ENCODE results near the gene TOMM20. TPM values are rescaled to one million over a fixed set of nuclear protein-coding genes. Genes with fewer than 3 reads are reported as not detected.

The TOMM20 gene
- total RNA-seq, 1 donor from 2014 or later = 99.0 TPM

DNA sequence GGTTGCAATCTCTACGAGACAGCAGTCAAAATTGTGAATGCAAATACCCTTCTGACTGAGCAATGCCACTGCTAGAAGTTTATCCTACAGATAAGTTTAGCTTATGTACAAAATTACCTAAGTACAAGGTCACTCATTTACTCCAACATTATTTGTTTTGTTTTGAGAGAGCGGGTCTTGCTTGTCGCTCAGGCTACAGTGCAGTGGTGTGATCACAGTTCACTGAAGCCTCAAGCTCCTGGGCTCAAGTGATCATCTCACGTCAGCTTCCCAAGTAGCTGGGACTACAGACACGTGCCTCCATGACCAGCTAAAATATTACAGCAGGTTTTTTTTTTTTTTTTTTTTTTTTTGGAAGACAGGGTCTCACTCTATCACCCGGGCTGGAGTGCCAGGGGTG lies 17.0 kb upstream of the TOMM20 start:
- no peak for FAIRE-seq
- TF ChIP-seq, protein P1, sequence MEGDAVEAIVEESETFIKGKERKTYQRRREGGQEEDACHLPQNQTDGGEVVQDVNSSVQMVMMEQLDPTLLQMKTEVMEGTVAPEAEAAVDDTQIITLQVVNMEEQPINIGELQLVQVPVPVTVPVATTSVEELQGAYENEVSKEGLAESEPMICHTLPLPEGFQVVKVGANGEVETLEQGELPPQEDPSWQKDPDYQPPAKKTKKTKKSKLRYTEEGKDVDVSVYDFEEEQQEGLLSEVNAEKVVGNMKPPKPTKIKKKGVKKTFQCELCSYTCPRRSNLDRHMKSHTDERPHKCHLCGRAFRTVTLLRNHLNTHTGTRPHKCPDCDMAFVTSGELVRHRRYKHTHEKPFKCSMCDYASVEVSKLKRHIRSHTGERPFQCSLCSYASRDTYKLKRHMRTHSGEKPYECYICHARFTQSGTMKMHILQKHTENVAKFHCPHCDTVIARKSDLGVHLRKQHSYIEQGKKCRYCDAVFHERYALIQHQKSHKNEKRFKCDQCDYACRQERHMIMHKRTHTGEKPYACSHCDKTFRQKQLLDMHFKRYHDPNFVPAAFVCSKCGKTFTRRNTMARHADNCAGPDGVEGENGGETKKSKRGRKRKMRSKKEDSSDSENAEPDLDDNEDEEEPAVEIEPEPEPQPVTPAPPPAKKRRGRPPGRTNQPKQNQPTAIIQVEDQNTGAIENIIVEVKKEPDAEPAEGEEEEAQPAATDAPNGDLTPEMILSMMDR (IDR thresholded peaks at IDR 0.05; ENCODE audit: insufficient read depth, low read length, severe bottlenecking) = no peak
- no peak overlapping the region for H3K4me3 ChIP-seq (ENCODE audit: low read depth, low read length)
- peaks cover 14% of the 10 kb centered on the region for H3K36me3 ChIP-seq (ENCODE audit: control insufficient read depth, insufficient read depth, low read length)
- no peaks in the 10 kb centered on the region for H3K27me3 ChIP-seq (ENCODE audit: control insufficient read depth, insufficient read depth, low read length)
- no peak for DNase-seq (ENCODE audit: low read depth)

DNA sequence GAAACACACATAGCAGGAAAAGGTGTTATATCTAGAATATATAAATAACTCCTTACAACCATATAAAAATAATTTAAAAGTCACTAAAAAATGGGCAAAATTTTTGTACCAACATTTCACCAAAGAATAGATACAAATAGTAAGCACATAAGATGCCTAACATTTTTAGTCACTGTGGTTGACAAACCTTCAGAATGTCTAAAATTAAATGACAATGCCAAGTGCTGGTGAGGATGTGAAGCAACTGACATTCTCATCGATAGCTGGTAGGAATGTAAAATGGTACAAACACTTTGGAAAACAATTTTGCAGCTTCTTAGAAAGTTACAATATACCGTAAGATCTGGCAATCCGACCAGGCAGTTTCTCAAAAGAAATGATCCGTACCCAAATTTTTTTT lies 14.4 kb upstream of the TOMM20 start:
- FAIRE-seq (no peak), DNase-seq (ENCODE audit: low read depth) (no peak)
- Histone ChIP-seq H3K4me3 (ENCODE audit: low read depth, low read length) (no peak overlapping the region), H3K36me3 (ENCODE audit: control insufficient read depth, insufficient read depth, low read length) (peaks cover 18% of the 10 kb centered on the region), H3K27me3 (ENCODE audit: control insufficient read depth, insufficient read depth, low read length) (no peaks in the 10 kb centered on the region)
- TF ChIP-seq, protein P1 (IDR thresholded peaks at IDR 0.05; ENCODE audit: insufficient read depth, low read length, severe bottlenecking) = no peak

DNA sequence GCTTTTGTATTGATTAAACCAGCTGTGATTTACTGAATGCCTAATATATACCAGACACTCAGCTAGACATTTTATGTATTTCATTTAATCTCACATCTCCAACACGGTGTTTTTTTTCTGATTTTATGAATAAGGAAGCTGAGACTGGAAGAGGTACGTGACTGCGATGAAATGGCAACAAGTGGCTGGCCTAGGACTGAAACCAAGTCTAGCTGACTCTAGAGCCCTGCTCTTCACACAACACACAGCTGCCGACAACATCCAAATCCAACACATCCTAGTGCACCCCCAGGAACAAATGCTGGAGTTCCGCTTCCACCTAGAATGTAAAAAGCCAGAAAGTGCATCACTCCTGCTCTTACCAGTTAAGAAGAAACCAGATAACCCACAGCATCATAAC lies 10.7 kb upstream of the TOMM20 start:
- TF ChIP-seq, protein P1 (IDR thresholded peaks at IDR 0.05; ENCODE audit: insufficient read depth, low read length, severe bottlenecking) = no peak
- DNase-seq (ENCODE audit: low read depth) (no peak), FAIRE-seq (no peak)
- Histone ChIP-seq H3K36me3 (ENCODE audit: control insufficient read depth, insufficient read depth, low read length) (peaks cover 21% of the 10 kb centered on the region), H3K27me3 (ENCODE audit: control insufficient read depth, insufficient read depth, low read length) (no peaks in the 10 kb centered on the region), H3K4me3 (ENCODE audit: low read depth, low read length) (no peak overlapping the region)

DNA sequence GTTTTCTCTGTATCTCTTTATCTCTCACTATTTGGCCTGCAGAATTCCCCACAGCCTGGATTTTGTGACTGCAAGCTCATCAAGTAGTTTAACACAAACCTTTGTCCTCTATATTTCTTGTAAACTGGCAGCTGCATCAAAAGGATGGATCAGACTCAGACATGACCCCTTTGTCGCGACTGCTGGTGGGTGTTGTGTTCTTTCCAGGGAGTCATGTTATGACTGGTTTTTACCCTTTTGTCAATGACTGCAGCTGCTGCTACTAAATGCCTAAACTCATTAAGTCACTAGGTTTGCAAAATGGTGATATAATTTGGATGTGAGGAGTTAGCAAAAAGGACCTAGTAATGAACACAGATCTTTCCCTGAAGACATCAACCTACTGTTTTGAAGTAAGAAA lies 10.2 kb upstream of the TOMM20 start:
- peaks cover 21% of the 10 kb centered on the region for H3K36me3 ChIP-seq (ENCODE audit: control insufficient read depth, insufficient read depth, low read length)
- no peak for FAIRE-seq
- H3K4me3 ChIP-seq (ENCODE audit: low read depth, low read length) = no peak overlapping the region
- TF ChIP-seq, protein P1 (IDR thresholded peaks at IDR 0.05; ENCODE audit: insufficient read depth, low read length, severe bottlenecking) = no peak
- no peak for DNase-seq (ENCODE audit: low read depth)
- no peaks in the 10 kb centered on the region for H3K27me3 ChIP-seq (ENCODE audit: control insufficient read depth, insufficient read depth, low read length)

DNA sequence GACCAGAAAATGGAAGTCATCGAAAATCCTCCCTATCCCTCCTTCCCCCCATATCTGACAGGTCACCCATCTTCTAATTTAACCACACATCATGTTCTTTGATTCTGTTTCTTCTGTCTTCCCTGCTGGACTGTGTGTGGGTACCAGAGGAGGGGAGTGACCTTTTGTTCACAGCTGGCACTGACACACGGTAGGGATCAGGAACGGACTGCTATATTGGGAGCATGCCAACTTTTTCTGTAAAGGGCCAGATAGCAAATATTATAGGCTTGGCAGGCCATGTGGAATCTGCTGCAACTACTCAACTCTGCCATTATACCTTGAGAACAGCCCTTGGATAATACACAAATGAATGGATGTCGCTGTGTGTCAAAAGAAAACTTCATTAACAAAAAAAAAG lies 7.5 kb upstream of the TOMM20 start:
- H3K36me3 ChIP-seq (ENCODE audit: control insufficient read depth, insufficient read depth, low read length) = peaks cover 19% of the 10 kb centered on the region
- no peak overlapping the region for H3K4me3 ChIP-seq (ENCODE audit: low read depth, low read length)
- TF ChIP-seq, protein P1 (IDR thresholded peaks at IDR 0.05; ENCODE audit: insufficient read depth, low read length, severe bottlenecking) = no peak
- FAIRE-seq (no peak), DNase-seq (ENCODE audit: low read depth) (no peak)
- H3K27me3 ChIP-seq (ENCODE audit: control insufficient read depth, insufficient read depth, low read length) = no peaks in the 10 kb centered on the region

DNA sequence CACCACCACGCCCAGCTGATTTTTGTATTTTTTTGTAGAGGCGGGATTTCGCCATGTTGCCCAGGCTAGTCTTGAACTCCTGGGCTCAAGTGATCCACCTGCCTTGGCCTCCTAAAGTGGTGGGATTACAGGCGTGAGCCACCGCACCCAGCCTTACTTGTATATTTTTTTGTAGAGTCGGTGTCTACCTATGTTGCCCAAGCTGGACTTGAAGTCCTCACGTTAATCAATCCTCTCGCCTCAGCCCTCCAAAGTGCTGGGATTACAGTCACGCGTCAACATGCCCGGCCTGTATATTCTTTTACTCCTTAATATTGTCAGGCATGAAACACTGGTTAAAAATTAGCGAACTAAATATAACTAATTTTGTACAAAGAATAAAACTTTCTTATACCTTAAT lies 5.5 kb upstream of the TOMM20 start:
- Histone ChIP-seq H3K27me3 (ENCODE audit: control insufficient read depth, insufficient read depth, low read length) (no peaks in the 10 kb centered on the region), H3K4me3 (ENCODE audit: low read depth, low read length) (no peak overlapping the region), H3K36me3 (ENCODE audit: control insufficient read depth, insufficient read depth, low read length) (peaks cover 18% of the 10 kb centered on the region)
- FAIRE-seq = no peak
- TF ChIP-seq, protein P1 (IDR thresholded peaks at IDR 0.05; ENCODE audit: insufficient read depth, low read length, severe bottlenecking) = no peak
- DNase-seq (ENCODE audit: low read depth) = no peak

All from bronchial epithelial cell (primary cell).